Mucosa of descending colon (tissue), 3 donors: ENCODE measurements around the gene FBXO9. TPM values are rescaled to one million over a fixed set of nuclear protein-coding genes. Genes with fewer than 3 reads are reported as not detected.

Source experiments
- ATAC-seq: fragments of 200-7000 bp; cut with Tn5 transposase; one replicate; pipeline ENCODE4 v1.9.1; 2020; ENCODE audit warnings: mild to moderate bottlenecking, moderate library complexity
- DNase-seq, 3 donors: peaks; one replicate each; pipeline ENCODE4 v3.0.0-alpha.2; 2020
- H3K36me3 ChIP-seq: fragments of 200-600 bp; one replicate; pipeline ENCODE4 v1.8.0; 2021; ENCODE audit warnings: low read depth, mild to moderate bottlenecking
- H3K4me1 ChIP-seq: fragments of 200-600 bp; one replicate; pipeline ENCODE4 v1.8.0; 2021; ENCODE audit warnings: low read depth, mild to moderate bottlenecking
- H3K4me3 ChIP-seq: fragments of 200-600 bp; one replicate; pipeline ENCODE4 v1.8.0; 2021; ENCODE audit warnings: mild to moderate bottlenecking
- H3K9me3 ChIP-seq: fragments of 200-600 bp; one replicate; pipeline ENCODE4 v1.8.0; 2021; ENCODE audit warnings: mild to moderate bottlenecking
- intact Hi-C, 2 donors: fragments of 100-400 bp; cut with DNase I in 1 of 2; cut with micrococcal nuclease in 1 of 2; formaldehyde crosslinking; loops; one replicate each; pipeline versions ENCODE4 v1.11.0 to v1.11.1; 2022; cut with DNase I, micrococcal nuclease
- total RNA-seq, 3 donors: library from RNA; stranded (reverse); fragmentation: NEBNext Ultra II Directional in 2 of 3; extraction: Animal tissue kit (Norgen Biotek cat#: 25700) in 2 of 3; gene quantifications; one replicate each; pipeline versions ENCODE4 v1.2.1 to v1.2.4, GENCODE V29; 2021 to 2023
- TF ChIP-seq, protein P1 (sequence below): fragments of 200-600 bp; IDR thresholded peaks from one replicate; pipeline ENCODE4 v1.8.0; 2022; ENCODE audit warnings: antibody characterized with exemption, mild to moderate bottlenecking
- donor health status: DM: no; HTN: no; CAD: no; lungs with moderate emphysema.
- donor health status: DM: no; HTN: no; CAD: no.
- donor health status: DM: no; HTN: yes; CAD: no.

The FBXO9 gene
- total RNA-seq, 3 donors from 2014 or later = 80.3 to 100 (median 80.4) TPM

- ATAC-seq (no peak), DNase-seq (no peak)
- TF ChIP-seq, protein P1, sequence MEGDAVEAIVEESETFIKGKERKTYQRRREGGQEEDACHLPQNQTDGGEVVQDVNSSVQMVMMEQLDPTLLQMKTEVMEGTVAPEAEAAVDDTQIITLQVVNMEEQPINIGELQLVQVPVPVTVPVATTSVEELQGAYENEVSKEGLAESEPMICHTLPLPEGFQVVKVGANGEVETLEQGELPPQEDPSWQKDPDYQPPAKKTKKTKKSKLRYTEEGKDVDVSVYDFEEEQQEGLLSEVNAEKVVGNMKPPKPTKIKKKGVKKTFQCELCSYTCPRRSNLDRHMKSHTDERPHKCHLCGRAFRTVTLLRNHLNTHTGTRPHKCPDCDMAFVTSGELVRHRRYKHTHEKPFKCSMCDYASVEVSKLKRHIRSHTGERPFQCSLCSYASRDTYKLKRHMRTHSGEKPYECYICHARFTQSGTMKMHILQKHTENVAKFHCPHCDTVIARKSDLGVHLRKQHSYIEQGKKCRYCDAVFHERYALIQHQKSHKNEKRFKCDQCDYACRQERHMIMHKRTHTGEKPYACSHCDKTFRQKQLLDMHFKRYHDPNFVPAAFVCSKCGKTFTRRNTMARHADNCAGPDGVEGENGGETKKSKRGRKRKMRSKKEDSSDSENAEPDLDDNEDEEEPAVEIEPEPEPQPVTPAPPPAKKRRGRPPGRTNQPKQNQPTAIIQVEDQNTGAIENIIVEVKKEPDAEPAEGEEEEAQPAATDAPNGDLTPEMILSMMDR = no peak
- Histone ChIP-seq H3K4me3 (no peak overlapping the region), H3K36me3 (no peaks in the 10 kb centered on the region), H3K9me3 (no peaks in the 10 kb centered on the region), H3K4me1 (no peaks in the 10 kb centered on the region)
- intact Hi-C loops = no loop called here
Observed at GRCh38 chr6:53139841-53140413, 74.7 kb downstream of the FBXO9 start.

DNA sequence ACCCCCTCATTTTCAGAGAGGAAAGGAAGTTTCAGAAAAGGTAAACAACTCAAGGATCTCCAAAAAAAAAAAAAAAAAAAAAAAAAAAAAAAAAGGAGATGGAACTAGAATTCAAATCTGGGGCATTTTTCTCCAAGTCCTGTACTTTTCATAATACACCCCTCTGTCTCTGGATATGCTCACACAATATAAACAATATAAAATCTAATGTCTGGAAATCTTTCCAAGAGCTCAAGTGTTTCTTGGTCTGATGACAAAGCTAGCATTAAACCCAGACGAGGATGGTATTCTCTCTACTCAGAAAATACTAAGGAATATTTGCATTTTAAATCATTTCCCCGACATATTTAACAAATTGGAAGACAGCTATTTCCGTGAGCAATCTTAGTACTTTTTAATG lies 77.6 kb downstream of the FBXO9 start:
- DNase-seq = no peak
- no peak overlapping the region for H3K4me3 ChIP-seq
- H3K9me3 ChIP-seq = no peaks in the 10 kb centered on the region
- ATAC-seq = no peak
- no peaks in the 10 kb centered on the region for H3K36me3 ChIP-seq
- TF ChIP-seq, protein P1 = no peak
- intact Hi-C loops = no loop called here
- H3K4me1 ChIP-seq = no peaks in the 10 kb centered on the region

DNA sequence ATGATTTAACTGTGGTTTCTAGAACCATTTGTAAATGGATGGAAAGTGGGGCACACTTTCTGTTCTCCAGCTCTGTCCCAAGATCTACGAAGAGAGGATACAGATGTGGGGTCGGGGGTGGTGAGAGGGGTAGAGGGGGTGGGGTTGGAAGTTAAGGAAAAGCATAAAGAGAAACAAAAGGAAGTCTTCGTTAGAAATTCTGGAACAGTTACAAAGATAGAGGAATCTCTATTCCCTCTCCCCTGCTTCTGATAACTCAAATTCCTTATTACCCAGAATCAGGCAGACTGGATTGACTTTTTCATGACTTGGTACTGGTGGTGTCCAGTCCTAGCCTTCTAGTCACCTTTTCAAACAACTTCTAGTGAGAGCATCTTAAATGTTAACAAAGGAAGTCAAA lies 78.5 kb downstream of the FBXO9 start:
- TF ChIP-seq, protein P1 = no peak
- Histone ChIP-seq H3K4me3 (no peak overlapping the region), H3K9me3 (no peaks in the 10 kb centered on the region), H3K36me3 (no peaks in the 10 kb centered on the region), H3K4me1 (no peaks in the 10 kb centered on the region)
- intact Hi-C loops = no loop called here
- DNase-seq = no peak
- no peak for ATAC-seq

DNA sequence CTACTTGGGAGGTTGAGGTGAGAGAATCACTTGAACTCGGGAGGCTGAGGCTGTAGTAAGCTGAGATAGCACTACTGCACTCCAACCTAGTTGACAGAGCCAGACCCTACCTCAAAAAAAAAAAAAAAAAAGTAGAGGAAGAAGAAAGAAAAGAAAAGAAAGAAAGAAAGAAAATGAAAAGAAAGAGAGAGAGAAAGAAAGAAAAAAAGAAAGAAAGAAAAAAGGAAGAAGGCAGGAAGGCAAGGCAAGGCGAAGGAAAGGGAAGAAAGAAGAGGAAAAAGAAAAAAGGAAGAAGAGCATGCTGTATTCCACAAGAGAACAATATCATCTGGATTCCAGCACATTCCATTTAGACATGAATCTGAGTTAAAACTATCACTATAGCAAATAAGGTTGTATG lies 79.6 kb downstream of the FBXO9 start:
- Histone ChIP-seq H3K36me3 (no peaks in the 10 kb centered on the region), H3K9me3 (no peaks in the 10 kb centered on the region), H3K4me3 (no peak overlapping the region), H3K4me1 (no peaks in the 10 kb centered on the region)
- intact Hi-C loops = no loop called here
- TF ChIP-seq, protein P1 = no peak
- ATAC-seq (no peak), DNase-seq (no peak)

GRCh38 chr6:53148684-53149083 lies 83.5 kb downstream of the FBXO9 start, which contains the start of gene GCM1:
TSS of gene GCM1 (minus strand) at chr6:53148841. CDS start at chr6:53145632, 3,209 bp downstream.
- H3K4me1 ChIP-seq = no peaks in the 10 kb centered on the region
- peak; percentile 90 for ATAC-seq
- DNase-seq = peak in 1 of 3 donors; percentile 29
- H3K9me3 ChIP-seq = no peaks in the 10 kb centered on the region
- H3K4me3 ChIP-seq = no peak within 1 kb of the TSS
- TF ChIP-seq, protein P1 = no peak
- H3K36me3 ChIP-seq = no peaks in the 10 kb centered on the region
- intact Hi-C loops = no loop called here

Other genes with a start within 250 kb of the FBXO9 start
- not detected for gene GSTA5, start 224.6 kb upstream of the FBXO9 start, total RNA-seq
- not detected for gene GSTA3, start 155.7 kb upstream of the FBXO9 start, total RNA-seq
- gene GSTA4, start 70.1 kb upstream of the FBXO9 start, total RNA-seq = 10 to 100 TPM in 2 of 3 donors, 1 to 10 TPM in 1; 8.3 to 15.5 (median 14.7) TPM
- gene CILK1, start 3.6 kb upstream of the FBXO9 start, total RNA-seq = 10 to 100 TPM; 17.6 to 23.3 (median 18.7) TPM
- not detected for gene GCM1, start 83.4 kb downstream of the FBXO9 start, total RNA-seq